Astrocyte (in vitro differentiated cells and primary cell): ENCODE data around the gene FAM50B. TPM values are rescaled to one million over a fixed set of nuclear protein-coding genes. Genes with fewer than 3 reads are reported as not detected.
A peak's percentile ranks its signal among the peaks of the same experiment; 100 is the strongest.

Experiments used
- DNase-seq: peaks from one replicate; pipeline ENCODE4 v3.0.0-alpha.2; 2010; ENCODE audit warnings: low read depth
- FAIRE-seq: peaks from 2 replicates; lab custom pipeline; 2011; peaks lifted over from hg19 to GRCh38; lab: Jason Lieb, UNC
- H2AFZ ChIP-seq: 2 replicates; pipeline ENCODE4 v1.6.0; 2012; ENCODE audit warnings: low read depth, low read length, inconsistent platforms
- H3K27ac ChIP-seq: 2 replicates; pipeline ENCODE4 v1.5.1; 2011; ENCODE audit warnings: low read depth, low read length, inconsistent platforms
- H3K27me3 ChIP-seq: 2 replicates; pipeline ENCODE4 v1.6.0; 2011; ENCODE audit warnings: low read length, inconsistent platforms; ENCODE audit not compliant: insufficient read depth
- H3K36me3 ChIP-seq: 2 replicates; pipeline ENCODE4 v1.5.1; 2011; ENCODE audit warnings: low read length, inconsistent platforms; ENCODE audit not compliant: insufficient read depth
- H3K4me1 ChIP-seq: 2 replicates; pipeline ENCODE4 v1.5.1; 2011; ENCODE audit warnings: low read length, inconsistent platforms; ENCODE audit not compliant: insufficient read depth
- H3K4me2 ChIP-seq: 2 replicates; pipeline ENCODE4 v1.6.0; 2012; ENCODE audit warnings: low read length, inconsistent platforms
- H3K4me3 ChIP-seq: 2 replicates; pipeline ENCODE4 v1.5.1; 2011; ENCODE audit warnings: low read depth, mild to moderate bottlenecking, low read length, inconsistent platforms; ENCODE audit not compliant: insufficient read depth
- H3K79me2 ChIP-seq: 2 replicates; pipeline ENCODE4 v1.6.0; 2012; ENCODE audit warnings: mild to moderate bottlenecking, low read length, inconsistent platforms; ENCODE audit not compliant: insufficient read depth
- H3K9ac ChIP-seq: 2 replicates; pipeline ENCODE4 v1.6.0; 2012; ENCODE audit warnings: mild to moderate bottlenecking, low read length, inconsistent platforms
- H3K9me3 ChIP-seq: 2 replicates; pipeline ENCODE4 v1.5.1; 2012; ENCODE audit warnings: low read depth, mild to moderate bottlenecking, low read length, inconsistent platforms; ENCODE audit not compliant: insufficient read depth
- H4K20me1 ChIP-seq: 2 replicates; pipeline ENCODE4 v1.6.0; 2012; ENCODE audit warnings: low read length, inconsistent platforms; ENCODE audit not compliant: insufficient read depth
- H3K27ac Mint-ChIP-seq: one replicate; pipeline ENCODE4 v1.8.0; 2021; ENCODE audit warnings: mild to moderate bottlenecking, mixed read lengths; ENCODE audit not compliant: unreplicated experiment
- H3K27me3 Mint-ChIP-seq: one replicate; pipeline ENCODE4 v1.8.0; 2021; ENCODE audit warnings: low read depth, mixed read lengths; ENCODE audit not compliant: unreplicated experiment
- H3K36me3 Mint-ChIP-seq: one replicate; pipeline ENCODE4 v1.8.0; 2021; ENCODE audit warnings: low read depth, mixed read lengths; ENCODE audit not compliant: unreplicated experiment
- H3K4me1 Mint-ChIP-seq: one replicate; pipeline ENCODE4 v1.8.0; 2021; ENCODE audit warnings: low read depth, mixed read lengths; ENCODE audit not compliant: unreplicated experiment
- H3K4me3 Mint-ChIP-seq: one replicate; pipeline ENCODE4 v1.8.0; 2021; ENCODE audit warnings: mild to moderate bottlenecking, moderate library complexity, mixed read lengths; ENCODE audit not compliant: unreplicated experiment
- H3K9me3 Mint-ChIP-seq: one replicate; pipeline ENCODE4 v1.8.0; 2021; ENCODE audit warnings: mild to moderate bottlenecking, mixed read lengths; ENCODE audit not compliant: unreplicated experiment
- EZH2 ChIP-seq: IDR thresholded peaks from 2 replicates; pipeline ENCODE4 v1.6.1; 2012; ENCODE audit warnings: mild to moderate bottlenecking, low read length, inconsistent platforms; ENCODE audit not compliant: insufficient read depth
- total RNA-seq: library from RNA; stranded (reverse); gene quantifications from 2 replicates; pipeline ENCODE4 v1.2.1, GENCODE V29; 2021
- TF ChIP-seq, protein P1 (sequence below): IDR thresholded peaks from 2 replicates; pipeline ENCODE4 v1.5.1; 2011; ENCODE audit warnings: low read depth, mild to moderate bottlenecking, inconsistent platforms, low read length, moderate library complexity; ENCODE audit not compliant: insufficient read depth

The FAM50B gene
- total RNA-seq, 1 donor from 2014 or later, result 4.6 TPM

DNA sequence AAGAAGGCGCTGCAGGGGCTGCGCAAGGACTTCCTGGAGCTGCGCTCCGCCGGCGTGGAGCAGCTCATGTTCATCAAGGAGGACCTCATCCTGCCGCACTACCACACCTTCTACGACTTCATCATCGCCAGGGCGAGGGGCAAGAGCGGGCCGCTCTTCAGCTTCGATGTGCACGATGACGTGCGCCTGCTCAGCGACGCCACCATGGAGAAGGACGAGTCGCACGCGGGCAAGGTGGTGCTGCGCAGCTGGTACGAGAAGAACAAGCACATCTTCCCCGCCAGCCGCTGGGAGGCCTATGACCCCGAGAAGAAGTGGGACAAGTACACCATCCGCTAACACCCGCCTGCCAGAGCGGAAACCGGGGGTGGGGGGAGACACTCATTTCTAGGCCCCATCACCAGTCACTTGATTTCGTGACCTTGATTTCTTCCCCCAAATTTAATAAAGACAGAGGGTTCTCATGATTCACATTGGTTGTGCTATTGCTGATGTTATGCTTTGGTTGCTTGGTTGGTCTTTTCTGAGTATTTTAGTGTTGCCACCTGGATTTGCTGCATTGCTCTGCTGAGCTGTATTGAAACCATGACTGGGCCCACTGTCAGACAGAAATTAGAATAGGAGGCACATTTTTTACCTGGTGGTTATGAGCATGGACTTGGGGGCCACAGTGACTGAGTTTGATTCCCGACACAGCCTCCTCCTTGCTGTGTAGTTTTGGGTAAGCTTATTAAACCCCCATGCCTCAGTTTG lies 1.5 kb downstream of the FAM50B start:
- H3K4me3 ChIP-seq, result no peak overlapping the region
- no peaks in the 10 kb centered on the region for H3K36me3 ChIP-seq
- no peak for DNase-seq
- H3K27me3 ChIP-seq, result no peaks in the 10 kb centered on the region
- no peak overlapping the region for H3K27ac ChIP-seq
- peak overlapping the region; percentile 88 for H3K4me2 ChIP-seq
- Mint-ChIP-seq H3K36me3 (no peaks in the 10 kb centered on the region), H3K9me3 (peaks cover 2% of the 10 kb centered on the region), H3K4me1 (peaks cover 1% of the 10 kb centered on the region), H3K27me3 (no peaks in the 10 kb centered on the region), H3K4me3 (peak overlapping the region; percentile 28), H3K27ac (no peak overlapping the region)
- FAIRE-seq, result no peak
- peaks cover 3% of the 10 kb centered on the region for H3K79me2 ChIP-seq
- peaks cover 7% of the 10 kb centered on the region for H3K4me1 ChIP-seq
- H3K9ac ChIP-seq, result no peak overlapping the region
- H4K20me1 ChIP-seq, result no peaks in the 10 kb centered on the region
- TF ChIP-seq EZH2, result no peak
- TF ChIP-seq, protein P1, sequence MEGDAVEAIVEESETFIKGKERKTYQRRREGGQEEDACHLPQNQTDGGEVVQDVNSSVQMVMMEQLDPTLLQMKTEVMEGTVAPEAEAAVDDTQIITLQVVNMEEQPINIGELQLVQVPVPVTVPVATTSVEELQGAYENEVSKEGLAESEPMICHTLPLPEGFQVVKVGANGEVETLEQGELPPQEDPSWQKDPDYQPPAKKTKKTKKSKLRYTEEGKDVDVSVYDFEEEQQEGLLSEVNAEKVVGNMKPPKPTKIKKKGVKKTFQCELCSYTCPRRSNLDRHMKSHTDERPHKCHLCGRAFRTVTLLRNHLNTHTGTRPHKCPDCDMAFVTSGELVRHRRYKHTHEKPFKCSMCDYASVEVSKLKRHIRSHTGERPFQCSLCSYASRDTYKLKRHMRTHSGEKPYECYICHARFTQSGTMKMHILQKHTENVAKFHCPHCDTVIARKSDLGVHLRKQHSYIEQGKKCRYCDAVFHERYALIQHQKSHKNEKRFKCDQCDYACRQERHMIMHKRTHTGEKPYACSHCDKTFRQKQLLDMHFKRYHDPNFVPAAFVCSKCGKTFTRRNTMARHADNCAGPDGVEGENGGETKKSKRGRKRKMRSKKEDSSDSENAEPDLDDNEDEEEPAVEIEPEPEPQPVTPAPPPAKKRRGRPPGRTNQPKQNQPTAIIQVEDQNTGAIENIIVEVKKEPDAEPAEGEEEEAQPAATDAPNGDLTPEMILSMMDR, result no peak
- H2AFZ ChIP-seq, result no peak overlapping the region
- H3K9me3 ChIP-seq, result no peaks in the 10 kb centered on the region

DNA sequence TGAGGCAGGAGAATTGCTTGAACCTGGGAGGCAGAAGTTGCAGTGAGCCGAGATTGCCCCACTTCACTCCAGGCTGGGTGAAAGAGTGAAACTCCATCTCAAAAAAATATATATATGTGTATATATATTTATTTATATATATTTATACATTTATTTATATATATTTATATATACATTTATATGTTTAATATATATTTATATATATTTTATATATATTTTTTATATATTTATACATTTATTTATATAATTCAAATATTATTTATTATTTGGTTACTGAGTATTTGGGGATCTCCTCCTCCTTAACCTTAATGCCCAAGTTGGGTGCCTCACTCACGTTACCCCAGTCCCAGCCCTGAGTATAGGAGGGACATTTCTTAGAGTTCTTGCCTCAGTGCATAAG lies 2.7 kb downstream of the FAM50B start:
- no peak overlapping the region for H3K9ac ChIP-seq
- Mint-ChIP-seq H3K4me3 (no peak overlapping the region), H3K36me3 (no peaks in the 10 kb centered on the region), H3K27ac (no peak overlapping the region), H3K4me1 (peaks cover 1% of the 10 kb centered on the region), H3K9me3 (peaks cover 2% of the 10 kb centered on the region), H3K27me3 (no peaks in the 10 kb centered on the region)
- no peaks in the 10 kb centered on the region for H3K36me3 ChIP-seq
- no peak overlapping the region for H3K4me2 ChIP-seq
- no peaks in the 10 kb centered on the region for H3K9me3 ChIP-seq
- no peak overlapping the region for H3K27ac ChIP-seq
- DNase-seq (no peak), FAIRE-seq (no peak)
- H4K20me1 ChIP-seq, result no peaks in the 10 kb centered on the region
- H3K4me1 ChIP-seq, result peaks cover 7% of the 10 kb centered on the region
- no peak overlapping the region for H3K4me3 ChIP-seq
- H3K79me2 ChIP-seq, result peaks cover 3% of the 10 kb centered on the region
- no peak for TF ChIP-seq EZH2
- TF ChIP-seq, protein P1, result no peak
- no peak overlapping the region for H2AFZ ChIP-seq
- no peaks in the 10 kb centered on the region for H3K27me3 ChIP-seq

DNA sequence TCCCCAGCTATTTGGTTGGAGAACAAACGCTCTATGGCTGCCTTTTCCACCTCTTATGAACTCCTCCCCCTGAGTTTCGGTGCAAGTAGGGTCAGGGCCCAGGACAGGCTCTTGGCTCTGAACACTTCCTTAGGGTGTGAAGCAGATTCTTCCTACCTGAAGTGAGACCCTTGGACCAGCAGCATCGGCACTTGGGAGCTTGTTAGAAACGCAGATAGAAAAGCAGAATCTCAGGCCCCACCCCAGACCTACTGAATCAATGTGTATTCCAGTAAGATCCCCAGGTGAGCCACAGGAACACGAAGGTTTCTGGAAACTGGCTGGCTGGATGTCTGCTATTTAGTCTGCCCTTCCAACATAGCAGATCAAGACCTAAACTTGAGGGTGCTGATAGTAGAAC lies 3.2 kb downstream of the FAM50B start:
- FAIRE-seq, result no peak
- H3K36me3 ChIP-seq, result no peaks in the 10 kb centered on the region
- H3K4me2 ChIP-seq, result no peak overlapping the region
- DNase-seq, result no peak
- H3K9me3 Mint-ChIP-seq, result peaks cover 2% of the 10 kb centered on the region
- H3K9ac ChIP-seq, result no peak overlapping the region
- H4K20me1 ChIP-seq, result no peaks in the 10 kb centered on the region
- TF ChIP-seq, protein P1, result no peak
- TF ChIP-seq EZH2, result no peak
- no peak overlapping the region for H3K4me3 ChIP-seq
- H3K4me1 Mint-ChIP-seq, result no peaks in the 10 kb centered on the region
- peaks cover 7% of the 10 kb centered on the region for H3K4me1 ChIP-seq
- H2AFZ ChIP-seq, result no peak overlapping the region
- H3K27ac Mint-ChIP-seq, result no peak overlapping the region
- H3K9me3 ChIP-seq, result no peaks in the 10 kb centered on the region
- H3K27me3 ChIP-seq, result no peaks in the 10 kb centered on the region
- no peak overlapping the region for H3K27ac ChIP-seq
- peaks cover 3% of the 10 kb centered on the region for H3K79me2 ChIP-seq
- H3K27me3 Mint-ChIP-seq, result no peaks in the 10 kb centered on the region
- H3K36me3 Mint-ChIP-seq, result no peaks in the 10 kb centered on the region
- H3K4me3 Mint-ChIP-seq, result no peak overlapping the region
